Panc1 (cell line): ENCODE data around the gene WDR6. TPM values are rescaled to one million over a fixed set of nuclear protein-coding genes. Genes with fewer than 3 reads are reported as not detected.
A peak's percentile ranks its signal among the peaks of the same experiment; 100 is the strongest.

ENCODE experiments used
- ATAC-seq: fragments of 200-7000 bp; cut with Tn5 transposase; 2 replicates; pipeline ENCODE4 v1.9.1; 2020; ENCODE audit warnings: mild to moderate bottlenecking, moderate library complexity
- BruUV-seq: library from RNA; stranded (reverse); fragments of 400-500 nt; replicated peaks from 2 replicates; lab custom pipeline; 2021; lab: Mats Ljungman, UMichigan
- CTCF ChIA-PET: fragments of 300-600 bp; sonication (Branson Sonifier 250); formaldehyde crosslinking; loops from one replicate; lab custom pipeline; 2022; ENCODE audit warnings: antibody characterized with exemption; lab: Charles Lee
- POLR2A ChIA-PET: fragments of 300-600 bp; sonication (Branson Sonifier 250); formaldehyde crosslinking; loops from one replicate; lab custom pipeline; 2022; ENCODE audit warnings: antibody characterized with exemption; lab: Charles Lee
- DNase-seq: peaks from one replicate; pipeline ENCODE4 v3.0.0-alpha.2; 2010; ENCODE audit warnings: low read depth, low spot score
- H3K27ac ChIP-seq: 2 replicates; pipeline ENCODE4 v1.5.1; 2011; ENCODE audit warnings: mild to moderate bottlenecking, low read length, inconsistent platforms
- H3K27me3 ChIP-seq: fragments of 200-500 bp; sonication (Bioruptor generic); 2 replicates; pipeline ENCODE4 v1.6.0; 2014; ENCODE audit warnings: low read length, inconsistent platforms; ENCODE audit not compliant: control insufficient read depth, insufficient read depth
- H3K36me3 ChIP-seq: fragments of 200-500 bp; sonication (Bioruptor generic); 2 replicates; pipeline ENCODE4 v1.5.1; 2014; ENCODE audit warnings: inconsistent platforms, mild to moderate bottlenecking, low read length, moderate library complexity; ENCODE audit not compliant: control insufficient read depth, insufficient read depth
- H3K4me1 ChIP-seq: 2 replicates; pipeline ENCODE4 v1.5.1; 2011; ENCODE audit warnings: inconsistent platforms, mild to moderate bottlenecking, low read length, moderate library complexity; ENCODE audit not compliant: control insufficient read depth, insufficient read depth
- H3K4me3 ChIP-seq, 2 experiments: 2 replicates each; pipeline ENCODE4 v1.5.1; 2011 to 2012; ENCODE audit warnings: low read depth in 2 of 2, low read length in 2 of 2, mild to moderate bottlenecking in 2 of 2, inconsistent platforms in 1 of 2, moderate library complexity in 1 of 2
- H3K9me3 ChIP-seq: fragments of 200-500 bp; sonication (Bioruptor generic); 2 replicates; pipeline ENCODE4 v1.5.1; 2014; ENCODE audit warnings: low read depth, mild to moderate bottlenecking, inconsistent platforms, low read length, moderate library complexity; ENCODE audit not compliant: control insufficient read depth, insufficient read depth
- CTCF ChIP-seq: fragments of 450-650 bp; IDR thresholded peaks from 2 replicates; pipeline ENCODE4 v1.5.1; 2017; ENCODE audit warnings: mild to moderate bottlenecking
- POLR2AphosphoS5 ChIP-seq: IDR thresholded peaks from 2 replicates; pipeline ENCODE4 v1.6.1; 2012; ENCODE audit warnings: mild to moderate bottlenecking, low read depth, low read length, moderate library complexity
- SIN3A ChIP-seq: IDR thresholded peaks from 2 replicates; pipeline ENCODE4 v1.6.1; 2012; ENCODE audit warnings: low read depth, mild to moderate bottlenecking, low read length, moderate library complexity, borderline replicate concordance; ENCODE audit not compliant: insufficient read depth
- TCF7L2 ChIP-seq: IDR thresholded peaks from 2 replicates; pipeline ENCODE4 v1.6.1; 2011; ENCODE audit warnings: mild to moderate bottlenecking, low read depth, low read length, inconsistent platforms
- in situ Hi-C: cut with HindIII; loops from 2 replicates; pipeline ENCODE4 v1.10.0; 2016; ENCODE audit warnings: low sequenced_read_pairs, low pct_unique_long_range_greater_than_20kb
- intact Hi-C: fragments of 100-400 bp; cut with micrococcal nuclease; formaldehyde crosslinking; loops from one replicate; pipeline ENCODE4 v1.10.0; 2022; ENCODE audit not compliant: unreplicated experiment
- total RNA-seq: library from RNA; stranded (reverse); gene quantifications from one replicate; pipeline ENCODE4 v1.2.1, GENCODE V29; 2021; ENCODE audit not compliant: unreplicated experiment
- TF ChIP-seq, protein P1 (sequence below), 2 experiments: IDR thresholded peaks; 2 replicates each; pipeline ENCODE4 v1.6.1; 2011 to 2012; ENCODE audit warnings: low read depth in 2 of 2, control low read depth in 1 of 2, low read length in 1 of 2, mild to moderate bottlenecking in 1 of 2, moderate library complexity in 1 of 2; ENCODE audit not compliant: insufficient read depth in 1 of 2

The WDR6 gene
- total RNA-seq, 1 experiment from 2014 or later, result 142 TPM

- intact Hi-C loops (no loop called here), in situ Hi-C loops (no loop called here)
- H3K27me3 ChIP-seq, result no peaks in the 10 kb centered on the region
- no peaks in the 10 kb centered on the region for H3K36me3 ChIP-seq
- TF ChIP-seq, protein P1, sequence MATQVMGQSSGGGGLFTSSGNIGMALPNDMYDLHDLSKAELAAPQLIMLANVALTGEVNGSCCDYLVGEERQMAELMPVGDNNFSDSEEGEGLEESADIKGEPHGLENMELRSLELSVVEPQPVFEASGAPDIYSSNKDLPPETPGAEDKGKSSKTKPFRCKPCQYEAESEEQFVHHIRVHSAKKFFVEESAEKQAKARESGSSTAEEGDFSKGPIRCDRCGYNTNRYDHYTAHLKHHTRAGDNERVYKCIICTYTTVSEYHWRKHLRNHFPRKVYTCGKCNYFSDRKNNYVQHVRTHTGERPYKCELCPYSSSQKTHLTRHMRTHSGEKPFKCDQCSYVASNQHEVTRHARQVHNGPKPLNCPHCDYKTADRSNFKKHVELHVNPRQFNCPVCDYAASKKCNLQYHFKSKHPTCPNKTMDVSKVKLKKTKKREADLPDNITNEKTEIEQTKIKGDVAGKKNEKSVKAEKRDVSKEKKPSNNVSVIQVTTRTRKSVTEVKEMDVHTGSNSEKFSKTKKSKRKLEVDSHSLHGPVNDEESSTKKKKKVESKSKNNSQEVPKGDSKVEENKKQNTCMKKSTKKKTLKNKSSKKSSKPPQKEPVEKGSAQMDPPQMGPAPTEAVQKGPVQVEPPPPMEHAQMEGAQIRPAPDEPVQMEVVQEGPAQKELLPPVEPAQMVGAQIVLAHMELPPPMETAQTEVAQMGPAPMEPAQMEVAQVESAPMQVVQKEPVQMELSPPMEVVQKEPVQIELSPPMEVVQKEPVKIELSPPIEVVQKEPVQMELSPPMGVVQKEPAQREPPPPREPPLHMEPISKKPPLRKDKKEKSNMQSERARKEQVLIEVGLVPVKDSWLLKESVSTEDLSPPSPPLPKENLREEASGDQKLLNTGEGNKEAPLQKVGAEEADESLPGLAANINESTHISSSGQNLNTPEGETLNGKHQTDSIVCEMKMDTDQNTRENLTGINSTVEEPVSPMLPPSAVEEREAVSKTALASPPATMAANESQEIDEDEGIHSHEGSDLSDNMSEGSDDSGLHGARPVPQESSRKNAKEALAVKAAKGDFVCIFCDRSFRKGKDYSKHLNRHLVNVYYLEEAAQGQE (IDR thresholded peaks at IDR 0.05; ENCODE audit: insufficient read depth in 1 of 2, low read depth in 2 of 2, low read length in 1 of 2), result no peak
- no peak for TF ChIP-seq SIN3A
- TF ChIP-seq CTCF, result no peak
- no peak for TF ChIP-seq TCF7L2
- TF ChIP-seq POLR2AphosphoS5, result no peak
- no TSS peak for BruUV-seq
- H3K27ac ChIP-seq, result peak overlapping the region; percentile 84
- CTCF ChIA-PET, result no interaction called here
- peak overlapping the region; percentile 50 to 66 for H3K4me3 ChIP-seq
- DNase-seq, result no peak
- peaks cover 19% of the 10 kb centered on the region for H3K4me1 ChIP-seq
- POLR2A ChIA-PET, result interaction anchor here (0.6 kb wide), 1 partner anchor 31 kb away, joined by 6 read pairs; no protein-coding TSS in a partner anchor
- peak; percentile 32 for ATAC-seq
- H3K9me3 ChIP-seq, result no peaks in the 10 kb centered on the region
Measured at GRCh38 chr3:48990636-48991469, 16.3 kb upstream of the WDR6 start.

DNA sequence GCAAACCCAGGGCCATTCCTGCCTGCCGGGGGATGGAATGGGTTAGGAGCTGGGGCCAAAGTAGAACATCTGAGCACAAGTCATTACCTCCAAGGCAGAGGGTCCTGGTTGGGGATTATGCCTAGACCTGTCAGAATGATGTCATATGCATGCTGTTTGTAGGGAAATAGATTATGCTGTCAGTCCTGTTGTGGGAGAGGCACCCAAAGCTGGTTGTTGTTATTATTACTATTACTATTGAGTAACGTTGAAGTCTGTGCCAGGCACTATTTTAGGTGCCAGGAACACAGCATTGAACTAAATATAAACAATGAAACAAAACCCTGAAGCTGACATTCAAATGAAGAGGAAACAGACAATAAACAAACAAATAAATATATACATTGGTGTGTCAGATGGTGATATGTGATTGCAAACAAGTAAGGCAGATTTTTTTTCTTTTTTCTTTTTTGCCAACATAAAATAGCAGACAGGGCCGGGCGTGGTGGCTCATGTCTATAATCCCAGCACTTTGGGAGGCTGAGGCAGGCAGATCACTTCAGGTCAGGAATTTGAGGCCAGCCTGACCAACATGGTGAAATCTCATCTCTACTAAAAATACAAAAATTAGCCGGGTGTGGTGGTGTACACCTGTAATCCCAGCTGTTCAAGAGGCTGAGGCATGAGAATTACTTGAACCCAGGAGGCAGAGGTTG lies 15.2 kb upstream of the WDR6 start:
- TSS peak; percentile 63 for BruUV-seq
- no peak for DNase-seq
- CTCF ChIA-PET, result no interaction called here
- ATAC-seq, result no peak
- Histone ChIP-seq H3K4me1 (peaks cover 19% of the 10 kb centered on the region), H3K36me3 (no peaks in the 10 kb centered on the region), H3K27me3 (no peaks in the 10 kb centered on the region), H3K9me3 (no peaks in the 10 kb centered on the region), H3K4me3 (peak overlapping the region; percentile 50 to 66), H3K27ac (peak overlapping the region; percentile 84)
- POLR2A ChIA-PET, result no interaction called here
- in situ Hi-C loops (no loop called here), intact Hi-C loops (no loop called here)
- no peak for TF ChIP-seq SIN3A
- TF ChIP-seq, protein P1 (IDR thresholded peaks at IDR 0.05; ENCODE audit: insufficient read depth in 1 of 2, low read depth in 2 of 2, low read length in 1 of 2), result no peak
- TF ChIP-seq TCF7L2, result no peak
- no peak for TF ChIP-seq CTCF
- TF ChIP-seq POLR2AphosphoS5, result no peak
